Measurements from ENCODE around the gene CEP164.

The CEP164 gene

DNA sequence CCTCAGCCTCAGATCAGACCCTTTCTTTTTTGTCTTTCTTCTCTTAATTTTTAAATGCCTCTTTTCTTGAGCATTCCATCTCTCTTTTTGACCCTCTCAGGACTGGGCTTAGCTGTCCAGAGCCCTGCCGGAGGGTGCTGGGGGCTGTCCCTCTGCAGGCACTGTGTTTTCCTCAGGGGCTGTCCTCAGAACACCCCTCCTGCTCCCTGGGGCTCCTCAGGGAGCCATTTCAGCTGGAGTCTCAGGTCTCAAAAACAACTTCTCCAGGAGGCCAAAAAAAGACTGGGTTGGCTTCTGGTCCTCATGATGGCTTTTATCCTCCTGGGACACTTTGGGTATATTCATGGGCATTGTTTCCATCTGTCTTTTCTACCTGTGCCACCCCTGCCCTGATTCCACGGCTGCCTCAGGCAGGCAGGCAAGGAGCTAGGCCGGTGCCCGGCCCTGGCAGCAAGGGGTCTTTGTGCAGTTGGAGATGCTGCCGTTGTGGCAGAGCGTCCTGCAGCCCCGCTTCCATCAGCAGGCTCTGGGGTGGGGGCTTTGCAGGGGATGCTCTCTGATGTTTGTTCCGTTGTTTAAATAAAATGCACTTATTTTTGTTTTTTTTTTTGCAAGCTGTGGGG lies 85.1 kb downstream of the CEP164 start (continued):
- no peak for TF ChIP-seq ZNF211 (tag by site-specific recombination; IDR thresholded peaks at IDR 0.05; ENCODE audit: low read depth)
- TF ChIP-seq WT1 (tag by site-specific recombination; IDR thresholded peaks at IDR 0.05), result no peak
- TF ChIP-seq ZNF585B (tag by site-specific recombination; IDR thresholded peaks at IDR 0.05), result no peak
- TF ChIP-seq ZNF560 (tag by site-specific recombination; IDR thresholded peaks at IDR 0.05; ENCODE audit: borderline replicate concordance), result no peak
- TF ChIP-seq EGR2 (tag by site-specific recombination; IDR thresholded peaks at IDR 0.05; ENCODE audit: low read depth), result no peak
- TF ChIP-seq, protein P1, sequence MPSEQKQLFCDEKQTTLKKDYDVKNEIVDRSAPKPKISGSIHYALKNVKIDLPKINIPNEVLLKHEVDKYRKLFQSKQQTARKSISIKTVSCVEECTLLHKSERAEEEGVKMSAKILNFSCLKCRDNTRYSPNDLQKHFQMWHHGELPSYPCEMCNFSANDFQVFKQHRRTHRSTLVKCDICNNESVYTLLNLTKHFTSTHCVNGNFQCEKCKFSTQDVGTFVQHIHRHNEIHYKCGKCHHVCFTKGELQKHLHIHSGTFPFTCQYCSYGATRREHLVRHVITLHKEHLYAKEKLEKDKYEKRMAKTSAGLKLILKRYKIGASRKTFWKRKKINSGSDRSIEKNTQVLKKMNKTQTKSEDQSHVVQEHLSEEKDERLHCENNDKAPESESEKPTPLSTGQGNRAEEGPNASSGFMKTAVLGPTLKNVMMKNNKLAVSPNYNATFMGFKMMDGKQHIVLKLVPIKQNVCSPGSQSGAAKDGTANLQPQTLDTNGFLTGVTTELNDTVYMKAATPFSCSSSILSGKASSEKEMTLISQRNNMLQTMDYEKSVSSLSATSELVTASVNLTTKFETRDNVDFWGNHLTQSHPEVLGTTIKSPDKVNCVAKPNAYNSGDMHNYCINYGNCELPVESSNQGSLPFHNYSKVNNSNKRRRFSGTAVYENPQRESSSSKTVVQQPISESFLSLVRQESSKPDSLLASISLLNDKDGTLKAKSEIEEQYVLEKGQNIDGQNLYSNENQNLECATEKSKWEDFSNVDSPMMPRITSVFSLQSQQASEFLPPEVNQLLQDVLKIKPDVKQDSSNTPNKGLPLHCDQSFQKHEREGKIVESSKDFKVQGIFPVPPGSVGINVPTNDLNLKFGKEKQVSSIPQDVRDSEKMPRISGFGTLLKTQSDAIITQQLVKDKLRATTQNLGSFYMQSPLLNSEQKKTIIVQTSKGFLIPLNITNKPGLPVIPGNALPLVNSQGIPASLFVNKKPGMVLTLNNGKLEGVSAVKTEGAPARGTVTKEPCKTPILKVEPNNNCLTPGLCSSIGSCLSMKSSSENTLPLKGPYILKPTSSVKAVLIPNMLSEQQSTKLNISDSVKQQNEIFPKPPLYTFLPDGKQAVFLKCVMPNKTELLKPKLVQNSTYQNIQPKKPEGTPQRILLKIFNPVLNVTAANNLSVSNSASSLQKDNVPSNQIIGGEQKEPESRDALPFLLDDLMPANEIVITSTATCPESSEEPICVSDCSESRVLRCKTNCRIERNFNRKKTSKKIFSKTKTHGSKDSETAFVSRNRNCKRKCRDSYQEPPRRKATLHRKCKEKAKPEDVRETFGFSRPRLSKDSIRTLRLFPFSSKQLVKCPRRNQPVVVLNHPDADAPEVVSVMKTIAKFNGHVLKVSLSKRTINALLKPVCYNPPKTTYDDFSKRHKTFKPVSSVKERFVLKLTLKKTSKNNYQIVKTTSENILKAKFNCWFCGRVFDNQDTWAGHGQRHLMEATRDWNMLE (tag by site-specific recombination; conservative IDR thresholded peaks at IDR 0.05; ENCODE audit: low read depth), result no peak
- TF ChIP-seq ZNF658 (tag by site-specific recombination; IDR thresholded peaks at IDR 0.05), result no peak
- TF ChIP-seq ZBTB8A (tag by site-specific recombination; IDR thresholded peaks at IDR 0.05), result no peak
- TF ChIP-seq, protein P2, sequence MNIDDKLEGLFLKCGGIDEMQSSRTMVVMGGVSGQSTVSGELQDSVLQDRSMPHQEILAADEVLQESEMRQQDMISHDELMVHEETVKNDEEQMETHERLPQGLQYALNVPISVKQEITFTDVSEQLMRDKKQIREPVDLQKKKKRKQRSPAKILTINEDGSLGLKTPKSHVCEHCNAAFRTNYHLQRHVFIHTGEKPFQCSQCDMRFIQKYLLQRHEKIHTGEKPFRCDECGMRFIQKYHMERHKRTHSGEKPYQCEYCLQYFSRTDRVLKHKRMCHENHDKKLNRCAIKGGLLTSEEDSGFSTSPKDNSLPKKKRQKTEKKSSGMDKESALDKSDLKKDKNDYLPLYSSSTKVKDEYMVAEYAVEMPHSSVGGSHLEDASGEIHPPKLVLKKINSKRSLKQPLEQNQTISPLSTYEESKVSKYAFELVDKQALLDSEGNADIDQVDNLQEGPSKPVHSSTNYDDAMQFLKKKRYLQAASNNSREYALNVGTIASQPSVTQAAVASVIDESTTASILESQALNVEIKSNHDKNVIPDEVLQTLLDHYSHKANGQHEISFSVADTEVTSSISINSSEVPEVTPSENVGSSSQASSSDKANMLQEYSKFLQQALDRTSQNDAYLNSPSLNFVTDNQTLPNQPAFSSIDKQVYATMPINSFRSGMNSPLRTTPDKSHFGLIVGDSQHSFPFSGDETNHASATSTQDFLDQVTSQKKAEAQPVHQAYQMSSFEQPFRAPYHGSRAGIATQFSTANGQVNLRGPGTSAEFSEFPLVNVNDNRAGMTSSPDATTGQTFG (tag by site-specific recombination; IDR thresholded peaks at IDR 0.05; ENCODE audit: borderline replicate concordance), result no peak
- TF ChIP-seq, protein P3, sequence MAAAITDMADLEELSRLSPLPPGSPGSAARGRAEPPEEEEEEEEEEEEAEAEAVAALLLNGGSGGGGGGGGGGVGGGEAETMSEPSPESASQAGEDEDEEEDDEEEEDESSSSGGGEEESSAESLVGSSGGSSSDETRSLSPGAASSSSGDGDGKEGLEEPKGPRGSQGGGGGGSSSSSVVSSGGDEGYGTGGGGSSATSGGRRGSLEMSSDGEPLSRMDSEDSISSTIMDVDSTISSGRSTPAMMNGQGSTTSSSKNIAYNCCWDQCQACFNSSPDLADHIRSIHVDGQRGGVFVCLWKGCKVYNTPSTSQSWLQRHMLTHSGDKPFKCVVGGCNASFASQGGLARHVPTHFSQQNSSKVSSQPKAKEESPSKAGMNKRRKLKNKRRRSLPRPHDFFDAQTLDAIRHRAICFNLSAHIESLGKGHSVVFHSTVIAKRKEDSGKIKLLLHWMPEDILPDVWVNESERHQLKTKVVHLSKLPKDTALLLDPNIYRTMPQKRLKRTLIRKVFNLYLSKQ (tag by site-specific recombination; IDR thresholded peaks at IDR 0.05; ENCODE audit: borderline replicate concordance), result no peak

DNA sequence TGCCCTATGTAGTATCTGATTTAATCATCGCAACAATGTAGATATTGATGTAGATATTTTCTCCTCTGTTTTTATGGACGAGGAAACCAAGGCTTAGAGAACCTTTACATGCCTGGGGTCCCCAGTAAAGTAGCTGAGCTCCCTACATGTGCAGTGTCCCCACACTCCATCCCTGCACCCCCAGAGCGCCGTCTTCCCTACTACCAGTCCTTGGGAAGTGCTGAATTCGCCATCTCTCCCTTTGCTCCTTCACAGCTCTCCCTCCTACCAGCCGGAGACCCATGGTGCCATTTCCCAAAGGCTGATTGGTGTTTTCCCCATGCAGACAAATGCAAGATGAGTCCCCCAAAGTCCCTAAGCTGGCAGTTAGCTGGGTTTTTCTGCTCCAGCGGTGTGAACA lies 86.0 kb downstream of the CEP164 start:
- CTCF ChIA-PET, result interaction anchor here (4.4 kb wide), 1 partner anchor 12 kb away, joined by 36 read pairs; no protein-coding TSS in a partner anchor
- peaks cover 0 to 29% of the 10 kb centered on the region in 2 experiments; a peak in 1 of 3 replicates for H3K36me3 ChIP-seq (ENCODE audit: control insufficient read depth in 2 of 2, insufficient read depth in 1 of 2, low read length in 2 of 2)
- POLR2A ChIA-PET, result no interaction called here
- TF ChIP-seq ZBTB1 (tag by site-specific recombination; IDR thresholded peaks at IDR 0.05) (no peak), FEZF1 (tag by site-specific recombination; IDR thresholded peaks at IDR 0.05) (no peak), ZNF146 (tag by site-specific recombination; IDR thresholded peaks at IDR 0.05) (no peak), ZNF621 (tag by site-specific recombination; IDR thresholded peaks at IDR 0.05) (no peak), ZNF571 (tag by site-specific recombination; IDR thresholded peaks at IDR 0.05) (no peak), ZFP41 (tag by site-specific recombination; IDR thresholded peaks at IDR 0.05; ENCODE audit: borderline replicate concordance) (no peak), ZNF544 (tag by site-specific recombination; IDR thresholded peaks at IDR 0.05) (no peak), SCRT2 (tag by site-specific recombination; IDR thresholded peaks at IDR 0.05) (no peak), ZNF707 (tag by site-specific recombination; IDR thresholded peaks at IDR 0.05) (no peak), ZNF791 (tag by site-specific recombination; IDR thresholded peaks at IDR 0.05) (no peak), MZF1 (tag by site-specific recombination; IDR thresholded peaks at IDR 0.05; ENCODE audit: borderline replicate concordance) (no peak)
- TF ChIP-seq, protein P4, sequence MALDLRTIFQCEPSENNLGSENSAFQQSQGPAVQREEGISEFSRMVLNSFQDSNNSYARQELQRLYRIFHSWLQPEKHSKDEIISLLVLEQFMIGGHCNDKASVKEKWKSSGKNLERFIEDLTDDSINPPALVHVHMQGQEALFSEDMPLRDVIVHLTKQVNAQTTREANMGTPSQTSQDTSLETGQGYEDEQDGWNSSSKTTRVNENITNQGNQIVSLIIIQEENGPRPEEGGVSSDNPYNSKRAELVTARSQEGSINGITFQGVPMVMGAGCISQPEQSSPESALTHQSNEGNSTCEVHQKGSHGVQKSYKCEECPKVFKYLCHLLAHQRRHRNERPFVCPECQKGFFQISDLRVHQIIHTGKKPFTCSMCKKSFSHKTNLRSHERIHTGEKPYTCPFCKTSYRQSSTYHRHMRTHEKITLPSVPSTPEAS (tag by site-specific recombination; IDR thresholded peaks at IDR 0.05), result no peak
- TF ChIP-seq, protein P5, sequence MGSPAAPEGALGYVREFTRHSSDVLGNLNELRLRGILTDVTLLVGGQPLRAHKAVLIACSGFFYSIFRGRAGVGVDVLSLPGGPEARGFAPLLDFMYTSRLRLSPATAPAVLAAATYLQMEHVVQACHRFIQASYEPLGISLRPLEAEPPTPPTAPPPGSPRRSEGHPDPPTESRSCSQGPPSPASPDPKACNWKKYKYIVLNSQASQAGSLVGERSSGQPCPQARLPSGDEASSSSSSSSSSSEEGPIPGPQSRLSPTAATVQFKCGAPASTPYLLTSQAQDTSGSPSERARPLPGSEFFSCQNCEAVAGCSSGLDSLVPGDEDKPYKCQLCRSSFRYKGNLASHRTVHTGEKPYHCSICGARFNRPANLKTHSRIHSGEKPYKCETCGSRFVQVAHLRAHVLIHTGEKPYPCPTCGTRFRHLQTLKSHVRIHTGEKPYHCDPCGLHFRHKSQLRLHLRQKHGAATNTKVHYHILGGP (tag by site-specific recombination; IDR thresholded peaks at IDR 0.05), result no peak
- TF ChIP-seq, protein P6, sequence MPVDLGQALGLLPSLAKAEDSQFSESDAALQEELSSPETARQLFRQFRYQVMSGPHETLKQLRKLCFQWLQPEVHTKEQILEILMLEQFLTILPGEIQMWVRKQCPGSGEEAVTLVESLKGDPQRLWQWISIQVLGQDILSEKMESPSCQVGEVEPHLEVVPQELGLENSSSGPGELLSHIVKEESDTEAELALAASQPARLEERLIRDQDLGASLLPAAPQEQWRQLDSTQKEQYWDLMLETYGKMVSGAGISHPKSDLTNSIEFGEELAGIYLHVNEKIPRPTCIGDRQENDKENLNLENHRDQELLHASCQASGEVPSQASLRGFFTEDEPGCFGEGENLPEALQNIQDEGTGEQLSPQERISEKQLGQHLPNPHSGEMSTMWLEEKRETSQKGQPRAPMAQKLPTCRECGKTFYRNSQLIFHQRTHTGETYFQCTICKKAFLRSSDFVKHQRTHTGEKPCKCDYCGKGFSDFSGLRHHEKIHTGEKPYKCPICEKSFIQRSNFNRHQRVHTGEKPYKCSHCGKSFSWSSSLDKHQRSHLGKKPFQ (tag by site-specific recombination; IDR thresholded peaks at IDR 0.05), result no peak

More for the DNA sequence above, 86.0 kb downstream of the CEP164 start:
- H3K9me3 ChIP-seq (ENCODE audit: control insufficient read depth, insufficient read depth, low read depth, low read length), result no peaks in the 10 kb centered on the region
- no peak overlapping the region for H3K4me3 ChIP-seq (ENCODE audit: low read depth, low read length)
- H3K4me1 ChIP-seq (ENCODE audit: control insufficient read depth, insufficient read depth, low read length), result no peaks in the 10 kb centered on the region
- H3K27ac ChIP-seq (ENCODE audit: extremely low read depth, low read depth, low read length), result no peak overlapping the region

All from HEK293 (cell line).